HG02973 (cell line): Measurements from ENCODE around the gene SLC27A5.
A peak's percentile ranks its signal among the peaks of the same experiment; 100 is the strongest.
"Not testable (repeated sequence)": the region's sequence is repeated elsewhere in the genome, so short reads cannot be mapped to it uniquely, and the experiment has no call there.

ENCODE experiments used
- ATAC-seq: cut with Tn5 transposase; IDR thresholded peaks from one replicate; pipeline ENCODE4 v1.9.1; 2021; ENCODE audit warnings: moderate library complexity; ENCODE audit not compliant: unreplicated experiment

SLC27A5 gene

GRCh38 chr19:58550362-58551122 lies 38.8 kb upstream of the SLC27A5 start:
- ATAC-seq, result no peak

DNA sequence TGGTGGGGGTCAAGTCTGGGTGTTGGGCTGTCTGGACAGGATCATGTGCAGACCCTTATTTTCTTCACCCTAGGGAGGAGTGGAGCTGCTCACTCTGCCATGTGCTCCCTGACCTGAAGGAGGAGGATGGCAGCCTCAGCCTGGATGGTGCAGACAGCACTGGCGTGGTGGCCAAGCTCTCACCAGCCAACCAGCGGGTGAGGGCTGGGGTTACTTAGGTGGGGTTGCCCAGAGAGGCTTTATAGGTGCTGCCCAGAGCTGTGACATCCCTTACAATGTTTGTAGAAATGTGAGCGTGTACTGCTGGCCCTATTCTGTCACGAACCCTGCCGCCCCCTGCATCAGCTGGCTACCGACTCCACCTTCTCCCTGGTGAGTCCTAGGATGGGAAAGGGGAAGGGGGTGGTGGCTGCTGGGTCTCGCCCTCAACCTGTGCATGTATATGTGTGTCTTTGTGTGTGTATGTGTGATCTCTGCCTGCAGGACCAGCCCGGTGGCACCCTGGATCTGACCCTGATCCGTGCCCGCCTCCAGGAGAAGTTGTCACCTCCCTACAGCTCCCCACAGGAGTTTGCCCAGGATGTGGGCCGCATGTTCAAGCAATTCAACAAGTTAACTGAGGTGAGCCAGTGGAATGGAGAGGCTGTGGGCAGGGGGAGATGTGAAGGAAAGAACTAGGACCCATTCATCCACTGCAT lies 38.0 kb upstream of the SLC27A5 start:
- no peak for ATAC-seq

- no peak for ATAC-seq
These were observed 37.3 kb upstream of the SLC27A5 start for GRCh38 chr19:58548859-58549663.

- no peak for ATAC-seq
These were observed 35.8 kb upstream of the SLC27A5 start for GRCh38 chr19:58547323-58548312.

- no peak for ATAC-seq
These were observed 34.3 kb upstream of the SLC27A5 start for GRCh38 chr19:58546019-58546530.

DNA sequence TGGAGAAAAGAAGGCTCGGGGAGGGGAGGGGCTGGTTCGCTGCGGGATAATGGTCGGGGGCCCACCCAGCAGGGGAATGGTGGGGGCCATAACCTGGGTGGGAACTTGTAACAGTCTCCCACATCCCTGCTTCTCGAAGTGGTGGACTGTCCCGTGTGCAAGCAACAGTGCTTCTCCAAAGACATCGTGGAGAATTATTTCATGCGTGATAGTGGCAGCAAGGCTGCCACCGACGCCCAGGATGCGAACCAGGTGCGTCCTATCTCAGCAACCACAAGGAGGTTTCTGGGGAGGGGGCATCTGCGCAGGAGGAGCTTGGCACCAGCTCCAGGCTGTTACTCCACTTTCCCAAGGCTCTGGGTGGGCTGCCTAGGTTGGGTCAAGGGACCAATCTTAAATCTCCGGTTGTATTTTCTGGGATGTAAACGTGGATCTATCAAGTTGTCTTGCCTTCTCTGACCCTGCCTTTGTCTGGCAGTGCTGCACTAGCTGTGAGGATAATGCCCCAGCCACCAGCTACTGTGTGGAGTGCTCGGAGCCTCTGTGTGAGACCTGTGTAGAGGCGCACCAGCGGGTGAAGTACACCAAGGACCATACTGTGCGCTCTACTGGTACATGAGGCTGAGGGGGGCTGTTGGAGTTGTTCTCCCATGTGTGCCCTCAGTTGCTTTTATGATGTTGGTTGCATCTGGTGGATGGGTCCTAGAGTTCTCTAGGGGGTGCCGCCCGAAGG lies 33.7 kb upstream of the SLC27A5 start:
- no peak for ATAC-seq

DNA sequence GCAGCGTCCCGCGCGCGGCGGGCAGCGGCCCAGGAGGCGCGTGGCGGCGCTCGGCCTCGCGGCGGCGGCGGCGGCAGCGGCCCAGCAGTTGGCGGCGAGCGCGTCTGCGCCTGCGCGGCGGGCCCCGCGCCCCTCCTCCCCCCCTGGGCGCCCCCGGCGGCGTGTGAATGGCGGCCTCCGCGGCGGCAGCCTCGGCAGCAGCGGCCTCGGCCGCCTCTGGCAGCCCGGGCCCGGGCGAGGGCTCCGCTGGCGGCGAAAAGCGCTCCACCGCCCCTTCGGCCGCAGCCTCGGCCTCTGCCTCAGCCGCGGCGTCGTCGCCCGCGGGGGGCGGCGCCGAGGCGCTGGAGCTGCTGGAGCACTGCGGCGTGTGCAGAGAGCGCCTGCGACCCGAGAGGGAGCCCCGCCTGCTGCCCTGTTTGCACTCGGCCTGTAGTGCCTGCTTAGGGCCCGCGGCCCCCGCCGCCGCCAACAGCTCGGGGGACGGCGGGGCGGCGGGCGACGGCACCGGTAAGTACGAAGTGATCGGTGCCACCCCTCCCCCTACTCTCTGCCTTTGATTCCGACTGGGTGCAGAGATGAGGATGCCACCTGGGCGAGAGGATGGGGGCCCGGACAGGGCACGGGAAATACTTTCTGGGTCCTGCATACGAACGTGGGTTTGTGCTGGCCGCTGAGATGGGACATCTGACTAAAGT lies 32.9 kb upstream of the SLC27A5 start:
- ATAC-seq, result peak; percentile 39

DNA sequence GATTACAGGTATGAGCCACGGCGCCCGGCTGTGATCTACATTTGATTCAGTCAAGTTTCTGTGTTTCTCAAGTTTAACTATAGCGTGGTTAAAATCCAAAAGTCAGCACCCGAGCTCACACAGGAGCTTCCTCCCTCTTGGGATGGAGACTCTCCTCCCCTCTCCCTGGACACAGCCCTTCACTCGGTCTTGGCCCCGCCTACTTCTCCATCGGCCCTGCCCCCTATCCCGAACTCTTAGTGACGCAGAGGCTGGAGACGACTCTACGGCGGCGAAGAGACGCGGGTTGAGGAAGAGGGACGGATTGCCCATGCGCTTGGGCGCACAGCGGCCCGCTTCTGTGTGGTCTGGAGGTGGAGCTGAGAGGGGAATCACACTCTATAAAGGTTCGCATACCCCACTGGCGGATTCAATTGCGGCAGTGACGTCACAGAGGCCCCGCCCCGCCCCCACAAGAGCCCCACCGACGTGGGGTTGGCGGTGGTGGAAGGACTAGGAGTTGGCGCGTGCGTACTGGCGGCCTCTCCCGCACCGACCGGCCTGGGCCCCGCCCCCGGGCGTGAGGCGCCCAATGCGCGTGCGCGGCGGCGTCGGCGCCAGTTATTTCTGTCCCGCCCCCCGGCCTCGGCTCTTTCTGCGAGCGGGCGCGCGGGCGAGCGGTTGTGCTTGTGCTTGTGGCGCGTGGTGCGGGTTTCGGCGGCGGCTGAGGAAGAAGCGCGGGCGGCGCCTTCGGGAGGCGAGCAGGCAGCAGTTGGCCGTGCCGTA lies 32.2 kb upstream of the SLC27A5 start, which contains the start of gene TRIM28:
Gene TRIM28 (plus strand): TSS at position 239 of the 765 bp plus-strand sequence. CDS start 694 bp downstream, outside the sequence.
- peak; percentile 66 for ATAC-seq

DNA sequence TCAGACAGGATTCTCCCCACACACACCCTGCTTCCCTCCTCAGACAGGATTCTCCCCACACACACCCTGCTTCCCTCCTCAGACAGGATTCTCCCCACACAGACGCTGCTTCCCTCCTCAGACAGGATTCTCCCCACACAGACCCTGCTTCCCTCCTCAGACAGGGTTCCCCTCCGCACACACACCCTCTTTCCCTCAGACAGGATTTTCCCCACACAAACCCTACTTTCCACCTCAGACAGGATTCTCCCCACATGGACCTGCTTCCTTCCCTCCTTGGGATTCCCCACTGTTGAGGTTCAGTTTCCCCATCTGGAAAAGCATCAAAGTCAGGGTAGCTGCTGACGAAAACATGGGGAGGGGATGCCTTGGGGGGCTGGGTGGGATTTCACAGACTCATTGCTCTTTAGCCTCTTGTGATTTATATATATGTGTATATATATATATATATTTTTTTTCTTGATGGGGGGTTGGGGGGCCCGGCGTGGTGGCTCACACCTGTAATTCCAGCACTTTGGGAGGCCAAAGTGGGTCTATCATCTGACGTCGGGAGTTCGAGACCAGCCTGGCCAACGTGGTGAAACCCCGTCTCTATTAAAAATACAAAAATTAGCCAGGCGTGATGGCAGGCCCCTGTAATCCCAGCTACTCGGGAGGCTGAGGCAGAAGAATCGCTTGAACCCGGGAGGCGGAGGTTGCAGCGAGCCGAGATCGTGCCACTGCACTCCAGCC lies 31.0 kb upstream of the SLC27A5 start:
- ATAC-seq, result not testable (repeated sequence)

DNA sequence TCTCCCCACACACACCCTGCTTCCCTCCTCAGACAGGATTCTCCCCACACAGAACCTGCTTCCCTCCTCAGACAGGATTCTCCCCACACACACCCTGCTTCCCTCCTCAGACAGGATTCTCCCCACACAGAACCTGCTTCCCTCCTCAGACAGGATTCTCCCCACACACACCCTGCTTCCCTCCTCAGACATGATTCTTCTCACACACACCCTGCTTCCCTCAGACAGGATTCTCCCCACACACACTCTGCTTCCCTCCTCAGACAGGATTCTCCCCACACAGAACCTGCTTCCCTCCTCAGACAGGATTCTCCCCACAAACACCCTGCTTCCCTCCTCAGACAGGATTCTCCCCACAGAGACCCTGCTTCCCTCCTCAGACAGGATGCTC lies 27.4 kb upstream of the SLC27A5 start:
- ATAC-seq, result not testable (repeated sequence)

DNA sequence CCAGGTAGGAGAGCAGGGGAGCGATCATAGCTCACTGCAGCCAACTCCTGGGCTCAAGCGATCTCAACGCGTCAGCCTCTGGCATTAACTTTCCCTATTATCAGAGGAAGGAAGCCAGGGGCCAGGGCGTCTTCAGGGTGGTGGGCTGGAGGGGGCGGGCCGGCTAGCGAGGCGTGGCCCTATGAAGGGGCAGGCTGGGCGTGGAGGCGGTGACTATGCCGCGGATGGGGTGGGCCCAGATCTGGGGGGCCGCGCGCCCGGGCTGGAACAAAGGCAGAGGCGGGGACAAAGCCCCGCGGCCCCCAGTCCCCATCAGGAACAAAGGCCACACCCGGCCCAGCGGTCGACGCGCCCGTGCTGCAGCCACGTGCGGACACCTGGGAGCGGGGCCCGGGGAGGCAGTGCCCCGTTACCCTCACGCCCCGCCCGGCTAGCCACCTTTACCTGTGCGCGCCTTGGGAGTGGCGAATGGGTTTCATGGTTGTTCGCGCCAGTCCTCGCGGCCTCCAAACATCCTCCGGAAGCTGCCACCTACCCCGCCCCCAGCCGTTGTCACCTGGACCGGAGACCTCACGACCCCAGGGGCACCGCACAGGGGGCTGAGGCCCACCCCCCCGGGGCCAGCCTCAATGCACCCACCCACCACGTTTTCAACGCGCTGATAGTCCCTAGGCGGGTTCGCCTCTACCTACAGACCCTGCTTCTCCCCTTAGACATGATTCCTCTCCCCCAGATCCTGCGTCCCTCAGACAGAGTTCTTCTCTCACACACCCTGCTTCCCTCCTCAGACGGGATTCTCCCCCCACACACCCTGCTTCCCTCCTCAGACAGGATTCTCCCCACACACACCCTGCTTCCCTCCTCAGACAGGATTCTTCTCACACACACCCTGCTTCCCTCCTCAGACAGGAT lies 26.7 kb upstream of the SLC27A5 start:
- ATAC-seq, result no peak

GRCh38 chr19:58536852-58537798 lies 25.3 kb upstream of the SLC27A5 start:
- ATAC-seq, result no peak

- ATAC-seq, result no peak
These were observed 24.1 kb upstream of the SLC27A5 start for GRCh38 chr19:58535857-58536256.

DNA sequence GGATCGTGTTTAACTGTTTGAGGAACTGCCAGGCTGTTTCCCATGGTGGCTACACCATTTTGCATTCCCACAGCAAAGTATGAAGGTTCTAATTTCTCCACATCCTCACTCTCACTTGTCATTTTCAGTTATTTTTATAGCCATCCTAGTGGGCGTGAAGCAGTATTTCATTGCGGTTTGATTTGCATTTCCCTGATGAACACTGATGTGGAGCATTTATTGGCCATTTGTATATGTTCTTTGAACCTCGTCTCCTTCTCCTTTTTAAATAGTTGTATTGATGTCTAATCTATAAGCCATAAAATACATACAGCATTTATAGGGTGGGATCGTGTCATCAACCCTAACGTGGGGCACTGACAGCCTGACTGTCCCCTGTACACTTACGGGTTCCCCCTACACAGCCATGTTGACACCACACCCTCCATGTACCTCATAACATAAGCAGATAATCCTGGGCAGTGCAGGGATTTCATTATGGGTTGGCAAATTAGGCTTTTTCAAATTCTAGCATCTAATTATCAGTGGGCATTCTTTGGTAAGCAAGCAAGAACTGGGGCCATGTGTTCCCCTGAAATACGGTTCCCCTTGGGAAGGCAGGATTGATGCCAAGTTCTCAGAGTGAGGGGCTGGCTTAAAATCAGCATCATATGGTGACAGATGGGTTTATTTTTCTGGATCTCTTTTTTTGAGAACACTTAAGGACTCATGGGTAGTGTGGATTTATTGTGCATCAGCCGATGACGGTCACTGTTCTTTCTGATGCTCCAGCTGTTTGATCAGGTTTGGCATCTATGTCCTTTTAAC lies 19.4 kb upstream of the SLC27A5 start:
- no peak for ATAC-seq
